ENCODE data around the gene KCNK5.

The KCNK5 gene

GRCh38 chr6:39239527-39240154, 10.4 kb upstream of the KCNK5 start:
- no peak for DNase-seq

DNA sequence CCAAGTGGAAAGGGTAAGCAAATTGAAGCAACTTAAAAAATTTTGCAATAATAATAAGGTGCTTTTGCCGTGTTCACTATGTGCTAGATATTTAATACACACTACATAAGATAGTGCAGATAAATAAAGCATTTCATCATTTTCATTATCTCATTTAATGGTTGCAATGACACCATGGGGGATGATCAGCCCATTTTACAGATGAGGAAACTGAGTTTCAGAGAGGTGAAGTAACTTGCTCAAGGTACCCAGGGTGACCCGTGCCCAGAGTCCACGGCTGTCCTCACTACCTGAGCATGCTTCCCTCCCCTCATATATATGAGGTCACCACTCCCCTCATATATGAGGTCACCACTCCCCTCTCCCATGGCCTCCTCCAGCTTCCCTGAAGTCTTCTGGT, 7.5 kb upstream of the KCNK5 start:
- DNase-seq: no peak

DNA sequence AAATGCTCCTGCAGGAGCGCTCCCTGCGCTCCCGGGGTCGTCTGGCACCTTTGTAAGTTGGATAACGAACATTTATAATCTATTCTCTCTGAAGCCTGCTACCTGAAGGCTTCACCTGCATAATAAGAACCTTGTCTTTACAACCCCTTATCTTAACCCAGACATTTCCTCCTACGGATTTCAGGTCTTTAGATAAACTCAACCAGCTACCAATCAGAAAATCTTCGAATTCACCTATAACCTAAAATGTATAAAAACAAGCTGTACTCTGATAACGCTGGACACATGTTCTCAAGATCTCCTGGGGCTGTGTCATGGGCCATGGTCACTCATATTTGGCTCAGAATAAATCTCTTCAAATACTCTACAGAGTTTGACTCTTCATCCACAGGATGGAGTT, 4.1 kb upstream of the KCNK5 start:
- DNase-seq: no peak

DNA sequence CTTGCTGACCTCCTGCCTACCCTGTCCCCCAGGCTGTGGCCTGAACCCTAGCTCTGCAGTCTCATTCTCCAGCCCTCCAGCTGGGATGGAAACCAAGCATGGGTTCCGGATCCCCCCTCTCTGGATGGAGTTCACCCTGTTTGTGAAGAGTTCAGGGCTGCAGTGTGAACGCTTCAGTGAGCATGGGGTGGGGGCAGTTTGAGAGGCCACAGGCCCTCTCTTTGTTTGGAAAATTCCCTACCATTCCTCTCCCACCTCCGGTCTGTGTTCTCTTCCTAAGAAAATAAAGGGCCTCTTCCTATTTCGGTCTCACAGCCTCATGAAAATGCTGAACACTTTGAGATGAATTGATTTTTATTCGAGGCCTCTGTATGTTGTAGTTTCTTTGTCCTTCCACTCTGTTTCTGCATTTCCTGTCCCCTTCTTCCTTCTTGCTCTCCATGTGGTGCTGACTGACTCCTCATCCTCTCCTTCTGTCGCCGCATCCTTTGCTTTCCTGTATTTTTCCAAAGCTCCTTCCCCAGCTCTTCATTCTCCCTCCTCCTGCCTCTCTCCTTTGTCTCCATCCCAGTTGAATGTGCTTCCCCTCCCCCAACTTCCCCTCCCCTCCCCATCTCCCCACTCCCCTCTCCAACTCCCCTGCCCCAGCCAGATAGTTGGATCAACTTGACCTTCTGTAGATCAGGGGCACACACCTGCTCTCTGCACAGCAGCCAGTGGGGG, 2.4 kb upstream of the KCNK5 start:
- DNase-seq: no peak

DNA sequence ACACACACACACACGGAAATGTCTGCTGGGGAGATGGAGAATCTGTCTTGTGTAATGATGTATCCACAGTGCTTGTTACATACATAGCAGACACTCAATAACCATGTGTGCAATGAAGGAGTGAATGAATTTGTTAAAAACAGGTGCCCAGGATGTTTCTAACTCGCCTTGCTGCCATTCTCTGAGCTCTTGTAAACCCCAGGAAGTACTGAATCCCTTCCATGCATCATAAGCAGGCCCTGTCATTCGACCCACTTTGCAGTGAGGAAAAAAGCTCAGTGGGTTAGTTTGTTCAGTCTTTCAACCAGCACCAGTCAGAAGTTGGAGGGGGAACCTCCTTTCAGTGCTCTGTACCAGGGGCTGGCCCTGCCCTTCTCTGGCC, 1.4 kb upstream of the KCNK5 start:
- DNase-seq: no peak

DNA sequence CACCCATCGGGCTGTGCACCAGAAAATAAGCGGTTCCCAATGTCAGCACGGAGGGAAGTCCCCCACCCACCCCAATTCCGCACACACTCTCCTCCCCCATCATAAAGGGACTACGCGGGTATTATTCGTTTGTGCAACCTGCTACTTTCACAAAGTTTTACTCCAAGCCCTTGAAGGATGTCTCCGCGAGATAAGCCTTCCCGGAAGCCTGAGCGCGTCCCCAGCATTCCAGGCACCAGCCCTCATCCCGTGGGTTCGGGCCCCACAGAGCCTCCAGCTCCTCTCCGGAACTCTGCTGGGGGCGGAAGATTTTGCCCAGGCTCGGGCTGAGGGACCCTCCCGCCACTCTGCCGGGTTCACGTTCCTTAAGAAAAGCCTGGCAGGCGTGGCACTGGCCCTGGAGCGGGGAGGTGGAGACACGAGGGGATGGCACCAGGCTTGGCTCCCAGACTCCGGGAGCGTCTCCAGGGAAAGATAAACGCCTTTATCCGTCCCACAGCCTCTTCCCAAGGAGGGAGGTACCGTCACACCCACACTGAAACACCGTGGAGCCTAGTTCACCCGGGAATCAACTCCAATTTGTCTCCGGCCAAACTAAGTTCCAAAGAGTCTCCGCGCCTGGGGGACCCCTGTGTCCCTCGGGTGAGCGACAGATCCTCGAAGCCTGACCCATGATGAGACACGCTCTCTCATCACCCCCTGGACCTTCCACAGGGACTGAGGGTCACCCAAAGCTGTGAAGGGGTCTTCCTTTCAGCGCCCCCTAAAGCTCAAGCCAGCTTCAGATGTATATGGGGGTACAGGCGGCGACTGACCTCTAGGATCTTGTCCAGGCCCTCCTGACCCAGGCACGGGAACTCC, 934 bp downstream of the KCNK5 start:
- peak; percentile 53 for DNase-seq

- no peak for DNase-seq
These were observed 1.8 kb downstream of the KCNK5 start for GRCh38 chr6:39227476-39227875.

DNA sequence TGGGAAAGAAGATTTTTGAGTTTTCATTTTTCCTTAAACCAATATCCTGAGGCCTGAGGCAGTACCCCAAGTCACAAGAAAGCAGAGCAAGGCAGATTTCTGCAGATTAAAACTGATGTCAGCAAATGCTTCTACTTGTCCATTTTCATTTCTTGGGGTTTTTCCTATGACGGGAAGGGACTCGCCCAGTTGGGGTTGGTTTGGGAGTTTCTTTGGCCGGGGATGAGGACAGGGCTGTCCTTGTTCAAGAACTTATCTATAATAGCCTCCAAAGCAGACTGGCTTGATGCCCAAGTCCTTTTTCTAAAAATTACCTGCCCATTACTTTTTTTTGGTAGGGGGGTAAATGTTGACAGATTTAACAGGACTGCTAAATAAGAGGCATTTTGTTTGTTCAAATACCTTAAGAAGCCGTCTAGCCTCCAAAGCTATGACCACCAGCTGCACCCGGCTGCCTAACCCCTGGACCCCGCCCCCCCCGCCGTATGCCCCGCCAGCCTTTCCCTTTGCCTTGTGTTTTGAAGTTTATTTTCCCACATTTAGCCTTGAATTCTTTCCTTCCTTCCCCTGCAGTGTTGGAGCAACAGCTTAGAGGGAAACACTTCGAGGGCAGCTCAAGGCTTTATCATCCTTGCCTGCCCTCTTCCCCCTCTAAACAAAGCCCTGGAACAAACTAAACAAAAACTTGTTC, 2.5 kb downstream of the KCNK5 start:
- no peak for DNase-seq

DNA sequence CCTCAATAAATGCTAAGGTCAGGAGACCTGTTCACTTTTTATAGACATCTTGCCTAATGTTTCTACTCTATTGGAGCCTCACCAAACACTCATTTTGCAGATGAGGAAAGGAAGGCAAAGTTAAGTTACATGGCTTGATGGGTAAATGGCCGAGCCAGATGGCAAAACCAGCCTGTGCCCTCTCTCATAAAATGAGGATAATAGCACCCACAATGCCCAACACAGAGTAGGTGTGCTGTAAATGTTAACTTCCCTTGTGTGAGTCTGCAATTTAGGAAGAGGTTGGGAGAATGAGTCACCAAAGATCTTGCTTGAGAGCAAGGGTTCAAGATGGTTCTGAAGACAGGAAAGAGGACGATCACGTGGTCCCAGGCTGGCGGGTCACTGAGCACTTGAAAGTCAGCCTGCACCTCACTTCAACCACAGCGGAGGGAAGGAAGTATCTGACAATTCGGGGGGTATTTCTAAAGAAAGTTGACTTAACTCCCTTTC, 3.3 kb downstream of the KCNK5 start:
- DNase-seq: peak; percentile 22

GRCh38 chr6:39225543-39225942, 3.7 kb downstream of the KCNK5 start:
- DNase-seq: no peak

- no peak for DNase-seq
These were observed 4.6 kb downstream of the KCNK5 start for GRCh38 chr6:39224523-39225182.

GRCh38 chr6:39224011-39224410, 5.3 kb downstream of the KCNK5 start:
- DNase-seq: no peak

- no peak for DNase-seq
These were observed 5.7 kb downstream of the KCNK5 start for GRCh38 chr6:39223555-39223954.

- DNase-seq: no peak
These were observed 6.2 kb downstream of the KCNK5 start for GRCh38 chr6:39223061-39223460.

GRCh38 chr6:39221779-39222641, 7.3 kb downstream of the KCNK5 start:
- no peak for DNase-seq

DNA sequence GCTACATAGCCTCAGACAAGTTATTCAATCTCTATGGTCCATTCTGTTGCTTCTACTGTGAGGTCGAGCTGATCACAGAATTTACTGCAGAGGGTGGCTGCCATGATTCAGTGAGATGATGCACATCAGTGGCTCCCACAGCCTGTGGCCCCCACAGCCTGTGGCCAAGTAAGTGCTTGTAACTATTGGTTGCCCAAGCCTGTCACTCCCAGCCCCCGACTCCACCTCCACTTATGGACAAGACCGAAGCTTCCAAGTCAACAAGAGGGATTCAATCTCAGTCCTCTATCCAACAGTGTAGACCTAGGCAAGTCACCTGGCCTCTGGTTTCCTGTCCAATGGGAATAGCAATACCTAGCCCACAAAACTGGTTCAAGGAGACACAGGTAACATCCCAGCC, 8.2 kb downstream of the KCNK5 start:
- DNase-seq: no peak

DNA sequence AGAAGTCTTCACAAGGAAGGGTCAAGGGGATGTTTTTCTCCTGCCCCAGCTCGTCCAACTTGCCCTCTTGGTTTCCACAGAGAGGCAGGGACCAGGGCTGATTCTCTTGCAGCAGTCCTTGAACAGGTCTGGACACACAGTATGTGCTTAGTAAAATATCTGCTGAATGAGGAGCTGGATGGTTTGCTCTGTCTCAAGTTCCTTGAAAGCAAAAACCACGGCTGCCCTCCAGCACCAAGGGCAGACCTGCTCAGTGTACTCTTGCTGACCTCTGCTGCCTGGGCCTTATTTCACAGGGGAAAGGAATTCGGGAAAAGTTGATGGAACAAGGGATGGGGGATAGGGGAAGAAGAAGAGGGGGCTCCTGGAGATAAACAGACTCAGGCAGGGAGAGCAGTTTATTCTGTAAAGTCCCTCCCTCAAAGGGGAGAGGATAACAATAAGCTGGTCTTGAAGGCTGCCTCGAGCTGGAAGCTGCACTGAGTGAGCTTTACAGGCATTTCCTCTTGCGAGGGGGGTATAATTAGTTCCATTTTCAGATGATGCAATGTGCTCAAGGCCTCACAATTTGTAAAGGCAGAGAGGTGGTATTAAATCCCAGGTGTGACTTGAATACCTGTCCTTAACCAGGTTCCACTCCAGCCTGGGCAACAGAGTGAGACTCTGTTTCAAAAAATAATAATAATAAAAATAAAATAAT, 10.3 kb downstream of the KCNK5 start:
- DNase-seq: no peak

DNA sequence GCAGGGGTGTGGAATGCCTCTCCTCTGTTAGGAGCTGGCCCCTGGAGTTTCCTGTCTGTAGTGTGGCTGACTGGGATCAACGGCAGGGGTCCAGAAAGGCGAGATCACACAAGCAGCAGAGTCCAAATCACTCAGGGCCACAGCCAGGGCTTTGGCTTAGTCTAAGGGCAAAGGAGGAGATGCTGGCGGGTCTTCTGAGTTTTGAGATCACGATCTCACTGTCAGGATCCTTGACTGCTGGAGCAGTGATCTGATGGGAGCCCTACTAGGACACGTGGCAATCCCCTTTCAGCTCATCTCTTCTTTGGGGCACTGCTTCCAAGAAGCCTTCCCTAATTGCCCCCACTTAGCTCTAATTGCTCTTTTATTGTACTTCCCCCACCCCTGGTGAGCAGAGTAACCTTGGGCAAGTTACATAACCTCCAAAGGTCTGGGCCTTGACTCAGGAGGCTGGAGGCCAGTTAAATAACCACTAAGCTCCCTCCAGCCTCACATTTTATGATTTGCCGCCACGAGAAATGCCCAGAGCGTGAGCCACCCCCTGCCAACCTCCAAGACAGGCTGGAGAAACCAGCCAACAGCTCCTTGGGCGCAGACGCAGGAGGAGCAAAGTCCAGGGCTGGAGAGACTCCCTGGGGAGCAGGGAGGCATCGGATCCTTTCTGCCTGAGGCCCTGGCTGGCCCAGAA, 12.0 kb downstream of the KCNK5 start:
- DNase-seq: no peak

GRCh38 chr6:39215640-39216158, 13.6 kb downstream of the KCNK5 start:
- DNase-seq: no peak
